Lower leg skin (tissue), 3 donors: Measurements from ENCODE around the gene PTCH2.

Source experiments
- CTCF ChIP-seq, 3 donors: fragments of 450-650 bp; IDR thresholded peaks; one replicate each; pipeline ENCODE4 v1.5.1; 2016; ENCODE audit warnings: antibody characterized with exemption in 3 of 3, mild to moderate bottlenecking in 3 of 3, moderate library complexity in 2 of 3
- POLR2A ChIP-seq, 2 donors: fragments of 450-650 bp; IDR thresholded peaks; one replicate each; pipeline ENCODE4 v1.6.1; 2016 to 2017; ENCODE audit warnings: antibody characterized with exemption in 2 of 2, mild to moderate bottlenecking in 1 of 2, moderate library complexity in 1 of 2

- TF ChIP-seq CTCF (IDR thresholded peaks at IDR 0.05) (no peak), POLR2A (IDR thresholded peaks at IDR 0.05) (no peak)
Measured at GRCh38 chr1:44777969-44778635, 65.0 kb downstream of the PTCH2 start.
